IMR-90 (cell line): ENCODE results near the gene MYADML2. TPM values are rescaled to one million over a fixed set of nuclear protein-coding genes. Genes with fewer than 3 reads are reported as not detected.
A peak's percentile ranks its signal among the peaks of the same experiment; 100 is the strongest.

Source experiments
- ATAC-seq: fragments of 200-7000 bp; cut with Tn5 transposase; 2 replicates; pipeline ENCODE4 v1.9.1; 2020; ENCODE audit warnings: low read depth, mild to moderate bottlenecking, moderate library complexity
- BruUV-seq: library from RNA; stranded (reverse); fragments of 400-500 nt; replicated peaks from 2 replicates; lab custom pipeline; 2021; lab: Mats Ljungman, UMichigan
- CTCF ChIA-PET: fragments of 300-600 bp; formaldehyde crosslinking; extraction: SDS; loops from one replicate; lab custom pipeline; 2021; ENCODE audit warnings: antibody characterized with exemption; lab: Yijun Ruan, JAX
- POLR2A ChIA-PET: fragments of 300-600 bp; sonication (Branson Sonifier 250); formaldehyde crosslinking; loops from one replicate; lab custom pipeline; 2022; ENCODE audit warnings: antibody characterized with exemption; ENCODE audit not compliant: unreplicated experiment; lab: Charles Lee
- DNase-seq: peaks from one replicate; pipeline ENCODE4 v3.0.0; 2013
- H2AFZ ChIP-seq: replicated peaks from 2 replicates; pipeline ENCODE3; 2013; ENCODE audit warnings: low read length, mild to moderate bottlenecking; ENCODE audit not compliant: poor library complexity
- H2AK5ac ChIP-seq: 2 replicates; pipeline ENCODE4 v1.6.1; 2013; ENCODE audit warnings: low read depth, low read length, inconsistent platforms
- H2AK9ac ChIP-seq: replicated peaks from 2 replicates; pipeline ENCODE3; 2013; ENCODE audit warnings: mild to moderate bottlenecking, low read depth, low read length, moderate library complexity; ENCODE audit not compliant: poor library complexity
- H2BK120ac ChIP-seq: 2 replicates; pipeline ENCODE4 v1.6.1; 2013; ENCODE audit warnings: low read depth, low read length, inconsistent platforms
- H2BK15ac ChIP-seq: 3 replicates; pipeline ENCODE4 v1.6.1; 2013; ENCODE audit warnings: low read depth, low read length, inconsistent platforms
- H2BK20ac ChIP-seq: 2 replicates; pipeline ENCODE4 v1.6.1; 2013; ENCODE audit warnings: low read depth, mild to moderate bottlenecking, inconsistent platforms, low read length, moderate library complexity
- H2BK5ac ChIP-seq: 2 replicates; pipeline ENCODE4 v1.6.1; 2013; ENCODE audit warnings: mild to moderate bottlenecking, low read depth, low read length, inconsistent platforms; ENCODE audit not compliant: poor library complexity, severe bottlenecking
- H3K14ac ChIP-seq: replicated peaks from 2 replicates; pipeline ENCODE4 v1.6.1; 2013; ENCODE audit warnings: low read depth, low read length, inconsistent platforms
- H3K18ac ChIP-seq: 2 replicates; pipeline ENCODE4 v1.6.1; 2013; ENCODE audit warnings: low read depth, low read length, control low read depth
- H3K23ac ChIP-seq: 2 replicates; pipeline ENCODE4 v1.6.1; 2013; ENCODE audit warnings: low read depth, low read length, inconsistent platforms
- H3K27ac ChIP-seq: 2 replicates; pipeline ENCODE4 v1.5.1; 2013; ENCODE audit warnings: mild to moderate bottlenecking, control low read depth, low read length; ENCODE audit not compliant: insufficient read depth
- H3K27me3 ChIP-seq: 2 replicates; pipeline ENCODE4 v1.6.1; 2013; ENCODE audit warnings: low read length; ENCODE audit not compliant: control insufficient read depth, insufficient read depth
- H3K36me3 ChIP-seq: 2 replicates; pipeline ENCODE4 v1.6.1; 2013; ENCODE audit warnings: low read length, mixed read lengths; ENCODE audit not compliant: control insufficient read depth, insufficient read depth
- H3K4ac ChIP-seq: 2 replicates; pipeline ENCODE4 v1.6.1; 2013; ENCODE audit warnings: low read depth, low read length, inconsistent platforms
- H3K4me1 ChIP-seq: 2 replicates; pipeline ENCODE4 v1.6.1; 2013; ENCODE audit warnings: low read length, mixed read lengths; ENCODE audit not compliant: control insufficient read depth, insufficient read depth
- H3K4me2 ChIP-seq: 2 replicates; pipeline ENCODE4 v1.6.1; 2013; ENCODE audit warnings: low read depth, mild to moderate bottlenecking, control low read depth, low read length, moderate library complexity
- H3K4me3 ChIP-seq: 2 replicates; pipeline ENCODE4 v1.5.1; 2013; ENCODE audit warnings: low read depth, mild to moderate bottlenecking, control low read depth, low read length, moderate library complexity; ENCODE audit not compliant: insufficient read depth
- H3K56ac ChIP-seq: 2 replicates; pipeline ENCODE4 v1.6.1; 2013; ENCODE audit warnings: low read length, inconsistent platforms; ENCODE audit not compliant: insufficient read depth; ENCODE audit errors: extremely low read depth
- H3K79me1 ChIP-seq, 2 experiments: 2 replicates each; pipeline ENCODE4 v1.6.1; 2013; ENCODE audit warnings: low read length in 2 of 2, inconsistent platforms in 1 of 2, low read depth in 1 of 2
- H3K9ac ChIP-seq: 2 replicates; pipeline ENCODE4 v1.6.1; 2013; ENCODE audit warnings: low read depth, low read length, control low read depth
- H3K9me1 ChIP-seq: 2 replicates; pipeline ENCODE4 v1.6.1; 2013; ENCODE audit warnings: low read length, inconsistent platforms; ENCODE audit not compliant: insufficient read depth
- H3K9me3 ChIP-seq: 2 replicates; pipeline ENCODE4 v1.6.1; 2013; ENCODE audit warnings: low read length; ENCODE audit not compliant: control insufficient read depth, insufficient read depth
- H4K20me1 ChIP-seq: 2 replicates; pipeline ENCODE4 v1.6.1; 2013; ENCODE audit warnings: low read length, inconsistent platforms; ENCODE audit not compliant: insufficient read depth
- H4K5ac ChIP-seq: 2 replicates; pipeline ENCODE4 v1.6.1; 2013; ENCODE audit warnings: mild to moderate bottlenecking, low read depth, low read length, control low read depth
- H4K8ac ChIP-seq, 2 experiments: 2 replicates each; pipeline ENCODE4 v1.6.1; 2013; ENCODE audit warnings: low read depth in 2 of 2, low read length in 2 of 2, control low read depth in 1 of 2, inconsistent platforms in 1 of 2
- H4K91ac ChIP-seq: 2 replicates; pipeline ENCODE4 v1.6.1; 2013; ENCODE audit warnings: low read depth, low read length, inconsistent platforms; ENCODE audit not compliant: insufficient read depth
- CEBPB ChIP-seq: IDR thresholded peaks from 2 replicates; pipeline ENCODE4 v1.6.1; 2012; ENCODE audit warnings: low read depth, low read length, improper control_type of control experiment
- MAFK ChIP-seq: IDR thresholded peaks from 2 replicates; pipeline ENCODE4 v1.6.1; 2012; ENCODE audit warnings: low read depth, low read length, improper control_type of control experiment
- MAZ ChIP-seq: IDR thresholded peaks from 2 replicates; pipeline ENCODE4 v1.6.1; 2012; ENCODE audit warnings: low read depth, mild to moderate bottlenecking, low read length, improper control_type of control experiment, moderate library complexity, borderline replicate concordance
- SMC3 ChIP-seq: fragments of 150-350 bp; IDR thresholded peaks from 2 replicates; pipeline ENCODE4 v1.6.1; 2016; ENCODE audit warnings: low read depth, mild to moderate bottlenecking, antibody characterized with exemption, low read length, moderate library complexity
- WGBS, 2 experiments: methylation state at CpG; one replicate each; pipeline versions ENCODE4 v1.1.5 to v1.1.7; 2013; ENCODE audit warnings: missing lambda C conversion rate in 2 of 2; ENCODE audit not compliant: insufficient read length in 1 of 2; ENCODE audit errors: extremely low coverage in 2 of 2; 5-methylcytosine and 5-hydroxymethylcytosine counted together
- dilution Hi-C: fragments of 300-500 bp; cut with HindIII; formaldehyde crosslinking; loops from one replicate; pipeline ENCODE4 v1.14.3; 2018; ENCODE audit warnings: low sequenced_read_pairs; ENCODE audit not compliant: unreplicated experiment
- in situ Hi-C: fragments of 300-500 bp; cut with MboI; formaldehyde crosslinking; loops from 3 replicates; pipeline ENCODE4 v1.14.3; 2019; ENCODE audit warnings: low sequenced_read_pairs, inconsistent platforms, mixed read lengths
- intact Hi-C: fragments of 100-400 bp; cut with micrococcal nuclease; formaldehyde crosslinking; loops from 2 replicates; pipeline ENCODE4 v1.10.0; 2022
- polyA plus RNA-seq, 3 experiments: library from polyadenylated mRNA; depleted of rRNA; stranded (reverse); fragments of >200 nt; gene quantifications; 2 replicates each; pipeline ENCODE4 v1.2.3, GENCODE V29; 2012; ENCODE audit warnings: low replicate concordance in 1 of 3
- total RNA-seq: library from RNA; depleted of rRNA; stranded (reverse); fragments of >200 nt; gene quantifications from 2 replicates; pipeline ENCODE4 v1.2.3, GENCODE V29; 2012
- TF ChIP-seq, protein P1 (sequence below): conservative IDR thresholded peaks from 2 replicates; pipeline ENCODE4 v1.5.1; 2012; ENCODE audit warnings: mild to moderate bottlenecking, low read depth, low read length, improper control_type of control experiment

Gene MYADML2
- total and polyA plus RNA-seq, 2 of the 4 experiments (the other 2 are of a cell fraction): not detected

DNA sequence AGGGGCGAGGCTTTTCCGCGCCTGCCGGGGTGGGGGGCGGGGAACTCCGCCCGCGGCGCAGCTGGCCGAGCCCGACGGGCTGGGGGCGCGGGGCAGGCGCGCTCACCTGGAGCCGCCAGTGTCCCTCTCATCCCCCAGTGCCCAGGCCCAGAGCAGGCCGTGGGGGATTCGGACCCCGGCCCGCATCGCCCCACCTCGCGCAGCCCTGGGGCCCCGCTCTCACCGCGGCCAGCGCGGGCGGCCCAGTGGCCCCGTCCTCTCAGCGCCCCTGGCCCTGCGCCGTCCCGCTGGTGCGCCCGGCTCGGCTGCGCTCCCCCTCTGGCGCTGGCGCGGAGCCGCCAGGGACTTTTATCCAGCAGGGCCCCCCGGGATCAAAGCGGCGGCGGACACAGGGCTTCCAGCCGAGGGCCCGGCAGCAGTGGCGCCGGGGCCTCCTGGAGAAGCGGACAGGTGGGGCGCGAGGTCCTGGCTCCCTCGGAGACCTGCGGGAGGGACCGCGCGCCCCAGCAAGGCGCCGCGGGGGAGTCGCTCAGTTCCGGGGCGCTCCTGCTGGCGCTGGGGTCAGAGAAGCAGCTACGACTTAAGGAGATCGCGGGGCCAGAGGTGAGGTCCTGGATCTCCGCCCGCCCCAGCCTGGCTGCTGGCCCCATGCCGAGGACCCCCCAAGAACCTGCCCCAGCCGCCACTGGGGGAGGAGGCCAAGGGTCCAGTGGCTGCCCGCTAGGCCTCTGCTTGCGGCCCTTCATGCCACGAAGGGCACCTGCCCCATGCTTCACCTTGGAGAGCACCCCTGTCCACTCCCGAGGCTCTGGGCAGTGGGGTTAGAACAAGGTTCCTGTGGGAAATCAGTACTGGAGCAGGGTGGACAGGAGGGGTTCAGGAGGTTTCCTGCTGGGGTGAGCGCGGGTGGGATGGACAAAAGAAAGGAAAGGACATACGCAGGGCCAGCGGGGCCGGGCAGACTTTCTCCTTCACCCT is 14.8 kb upstream of the MYADML2 start (continued):
- TF ChIP-seq SMC3 (no peak), CEBPB (no peak)

DNA sequence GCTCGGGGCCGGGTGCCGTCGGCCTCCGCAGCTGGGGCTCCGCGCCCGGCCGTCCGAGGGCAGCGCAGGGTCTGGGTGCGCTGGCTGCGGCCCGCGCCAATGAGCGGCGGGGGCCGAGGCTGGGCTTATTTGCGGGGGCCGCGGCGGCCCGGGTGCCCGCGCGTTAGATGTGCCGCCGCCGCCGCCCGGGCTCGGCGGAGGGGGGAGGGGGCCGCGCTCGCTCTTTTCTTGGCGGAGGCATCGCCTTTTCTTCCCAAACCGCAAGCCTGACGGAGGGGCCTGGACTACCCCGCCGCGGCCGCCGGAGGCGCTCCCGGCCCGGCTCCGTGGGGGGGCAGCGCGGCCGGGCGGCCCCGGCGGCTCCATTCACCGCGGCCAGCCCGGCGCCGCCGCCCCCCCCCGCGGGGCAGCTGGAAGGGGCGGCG is 14.1 kb upstream of the MYADML2 start, which contains the start of gene NOTUM:
TSS of gene NOTUM (minus strand) at position 101 of the 425 bp plus-strand sequence. CDS start 278 bp downstream, outside the sequence.
- Histone ChIP-seq H3K9me3 (no peaks in the 10 kb centered on the region), H2AFZ (peak within 1 kb of the TSS; percentile 92), H3K56ac (no peak within 1 kb of the TSS), H3K27me3 (peaks cover 50% of the 10 kb centered on the region), H3K18ac (no peak within 1 kb of the TSS), H3K4me3 (peak within 1 kb of the TSS; percentile 21), H4K20me1 (no peaks in the 10 kb centered on the region), H2AK9ac (peak within 1 kb of the TSS; percentile 61), H3K27ac (no peak within 1 kb of the TSS), H2BK120ac (no peak within 1 kb of the TSS), H3K23ac (no peak within 1 kb of the TSS), H2BK20ac (no peak within 1 kb of the TSS), H3K4me1 (no peaks in the 10 kb centered on the region), H4K91ac (no peak within 1 kb of the TSS), H2BK5ac (no peak within 1 kb of the TSS), H3K9ac (no peak within 1 kb of the TSS), H3K9me1 (no peaks in the 10 kb centered on the region), H3K4me2 (peak within 1 kb of the TSS; percentile 15; the same call in 1 of the 2 replicates), H3K36me3 (no peaks in the 10 kb centered on the region), H2BK15ac (no peak within 1 kb of the TSS), H4K8ac (no peak within 1 kb of the TSS), H3K14ac (no peak within 1 kb of the TSS), H4K5ac (no peak within 1 kb of the TSS), H3K79me1 (no peaks in the 10 kb centered on the region), H2AK5ac (no peak within 1 kb of the TSS), H3K4ac (no peak within 1 kb of the TSS)
- ChIA-PET CTCF (interaction anchor here (0.7 kb wide), 1 partner anchor 60 kb away, joined by 3 read pairs; no protein-coding TSS in a partner anchor), POLR2A (no interaction called here)
- no TSS peak for BruUV-seq
- DNase-seq (peak; percentile 12), ATAC-seq (peak; percentile 69)
- dilution Hi-C loops: no loop called here
- 1% methylated on average over 50 of the region's 65 CpGs; no CpG with 5 or more reads in 1 of the 2 experiments for WGBS, 2 experiments
- intact Hi-C loops: loop anchor here (10.0 kb wide), 1 partner anchor 194 kb away; no protein-coding TSS in a partner anchor
- no peak for TF ChIP-seq SMC3
- no peak for TF ChIP-seq MAFK
- peak; percentile 50; the same call in 1 of the 2 replicates for TF ChIP-seq MAZ
- TF ChIP-seq, protein P1, sequence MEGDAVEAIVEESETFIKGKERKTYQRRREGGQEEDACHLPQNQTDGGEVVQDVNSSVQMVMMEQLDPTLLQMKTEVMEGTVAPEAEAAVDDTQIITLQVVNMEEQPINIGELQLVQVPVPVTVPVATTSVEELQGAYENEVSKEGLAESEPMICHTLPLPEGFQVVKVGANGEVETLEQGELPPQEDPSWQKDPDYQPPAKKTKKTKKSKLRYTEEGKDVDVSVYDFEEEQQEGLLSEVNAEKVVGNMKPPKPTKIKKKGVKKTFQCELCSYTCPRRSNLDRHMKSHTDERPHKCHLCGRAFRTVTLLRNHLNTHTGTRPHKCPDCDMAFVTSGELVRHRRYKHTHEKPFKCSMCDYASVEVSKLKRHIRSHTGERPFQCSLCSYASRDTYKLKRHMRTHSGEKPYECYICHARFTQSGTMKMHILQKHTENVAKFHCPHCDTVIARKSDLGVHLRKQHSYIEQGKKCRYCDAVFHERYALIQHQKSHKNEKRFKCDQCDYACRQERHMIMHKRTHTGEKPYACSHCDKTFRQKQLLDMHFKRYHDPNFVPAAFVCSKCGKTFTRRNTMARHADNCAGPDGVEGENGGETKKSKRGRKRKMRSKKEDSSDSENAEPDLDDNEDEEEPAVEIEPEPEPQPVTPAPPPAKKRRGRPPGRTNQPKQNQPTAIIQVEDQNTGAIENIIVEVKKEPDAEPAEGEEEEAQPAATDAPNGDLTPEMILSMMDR: peak; percentile 45
- in situ Hi-C loops: no loop called here
